Measurements from ENCODE around the gene PPM1N.

DNA sequence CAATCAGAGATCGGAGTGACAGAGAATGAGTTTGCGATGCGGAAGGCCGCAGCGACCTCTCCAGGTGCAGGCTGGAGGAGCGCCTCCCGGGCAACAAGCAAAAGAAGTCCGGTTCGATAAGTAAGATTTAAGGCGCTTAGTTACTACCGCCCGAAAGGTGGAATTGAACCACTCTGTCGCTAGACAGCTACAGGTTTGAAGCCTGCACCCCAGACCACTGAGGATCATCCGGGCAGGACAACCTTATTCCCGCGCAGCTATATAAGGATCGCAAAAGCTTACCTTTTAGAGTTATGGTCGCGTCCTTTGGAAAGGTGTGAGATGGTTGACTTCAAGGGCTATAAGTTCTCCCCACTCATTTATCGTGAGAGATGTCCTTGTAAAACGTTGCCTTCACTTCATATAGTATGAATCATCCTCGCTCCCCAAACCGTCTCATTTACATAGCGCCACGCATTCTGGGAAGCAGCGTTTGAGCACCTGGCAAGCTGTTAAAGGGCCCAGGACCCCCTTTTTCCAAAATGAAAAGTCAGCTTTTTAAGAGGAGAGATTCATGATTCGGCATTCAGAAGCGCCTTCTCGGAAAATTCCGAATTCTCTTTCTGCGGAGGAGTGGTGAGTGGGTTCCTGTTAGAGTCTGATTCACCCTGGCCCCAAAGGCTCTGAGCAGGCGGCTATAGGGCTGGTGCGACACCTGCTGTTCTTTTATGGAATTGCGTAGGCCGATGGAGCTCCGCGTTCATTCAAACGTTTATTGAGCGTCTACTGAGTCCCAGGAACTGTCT, 19.6 kb upstream of the PPM1N start:
- no peak; the same call in 1 of the 2 replicates for TF ChIP-seq TAF1 (IDR thresholded peaks at IDR 0.05; ENCODE audit: low read depth, low read length)
- peak; percentile 75 for TF ChIP-seq POLR2A (IDR thresholded peaks at IDR 0.05; ENCODE audit: low read depth, low read length)
- peak; percentile 68 for TF ChIP-seq POLR2AphosphoS5 (IDR thresholded peaks at IDR 0.05; ENCODE audit: low read depth, low read length)

Data from GM12891 (cell line).